HFFc6 (cell line): ENCODE measurements around the gene TNFAIP2. TPM values are rescaled to one million over a fixed set of nuclear protein-coding genes. Genes with fewer than 3 reads are reported as not detected.

Experiments used
- DNase-seq: peaks from one replicate; pipeline ENCODE4 v3.0.0-alpha.2; 2018
- H3K27ac Mint-ChIP-seq: 2 replicates; pipeline ENCODE4 v1.8.0; 2020; ENCODE audit warnings: mild to moderate bottlenecking, mixed read lengths
- H3K27me3 Mint-ChIP-seq: 2 replicates; pipeline ENCODE4 v1.8.0; 2021; ENCODE audit warnings: mild to moderate bottlenecking, moderate library complexity, mixed read lengths; ENCODE audit not compliant: insufficient read depth
- H3K36me3 Mint-ChIP-seq: 2 replicates; pipeline ENCODE4 v1.8.0; 2021; ENCODE audit warnings: low read depth, mixed read lengths
- H3K4me1 Mint-ChIP-seq: 2 replicates; pipeline ENCODE4 v1.8.0; 2020; ENCODE audit warnings: low read depth, mixed read lengths
- H3K4me3 Mint-ChIP-seq: 2 replicates; pipeline ENCODE4 v1.8.0; 2020; ENCODE audit warnings: mild to moderate bottlenecking, moderate library complexity, mixed read lengths
- H3K9me3 Mint-ChIP-seq: 2 replicates; pipeline ENCODE4 v1.8.0; 2020; ENCODE audit warnings: mild to moderate bottlenecking, mixed read lengths
- total RNA-seq, 6 experiments: library from RNA; stranded (reverse); fragmentation: NEBNext Ultra II Directional; extraction: Animal tissue kit (Norgen Biotek cat#: 25700); gene quantifications; 2 replicates in 1 of 6; 3 replicates in 5 of 6; pipeline ENCODE4 v1.2.3, GENCODE V29; 2021
- TF ChIP-seq, protein P1 (sequence below): fragments of 200-600 bp; sonication (generic); IDR thresholded peaks from 2 replicates; pipeline ENCODE4 v1.5.0; 2021; ENCODE audit warnings: antibody characterized with exemption, mild to moderate bottlenecking

The TNFAIP2 gene
- total RNA-seq, 6 experiments from 2014 or later = 44.7 to 59.6 (median 46.4) TPM

DNA sequence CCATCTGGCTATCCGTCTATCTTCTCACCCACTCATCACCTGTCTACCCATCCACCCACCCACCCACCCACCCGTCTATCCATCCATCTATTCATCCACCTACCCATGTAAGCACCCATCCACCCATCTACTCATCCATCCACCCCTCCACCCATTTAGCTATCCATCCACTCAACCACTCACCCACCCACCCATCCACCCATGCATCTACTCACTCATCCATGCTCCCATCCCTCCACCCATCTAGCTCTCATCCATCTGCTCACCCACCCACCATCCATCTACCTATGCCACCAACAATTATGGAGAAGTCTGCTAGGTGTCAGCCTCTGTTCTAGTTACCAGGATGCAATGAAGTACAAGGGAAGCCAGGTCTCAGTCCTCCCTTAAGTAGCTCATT is 11.1 kb downstream of the TNFAIP2 start:
- H3K27ac Mint-ChIP-seq = no peak overlapping the region
- no peaks in the 10 kb centered on the region; the same call in none of the 2 replicates for H3K27me3 Mint-ChIP-seq
- H3K9me3 Mint-ChIP-seq = no peaks in the 10 kb centered on the region
- DNase-seq = no peak
- peaks cover 16% of the 10 kb centered on the region for H3K4me1 Mint-ChIP-seq
- no peak overlapping the region for H3K4me3 Mint-ChIP-seq
- peaks cover 20% of the 10 kb centered on the region for H3K36me3 Mint-ChIP-seq
- TF ChIP-seq, protein P1, sequence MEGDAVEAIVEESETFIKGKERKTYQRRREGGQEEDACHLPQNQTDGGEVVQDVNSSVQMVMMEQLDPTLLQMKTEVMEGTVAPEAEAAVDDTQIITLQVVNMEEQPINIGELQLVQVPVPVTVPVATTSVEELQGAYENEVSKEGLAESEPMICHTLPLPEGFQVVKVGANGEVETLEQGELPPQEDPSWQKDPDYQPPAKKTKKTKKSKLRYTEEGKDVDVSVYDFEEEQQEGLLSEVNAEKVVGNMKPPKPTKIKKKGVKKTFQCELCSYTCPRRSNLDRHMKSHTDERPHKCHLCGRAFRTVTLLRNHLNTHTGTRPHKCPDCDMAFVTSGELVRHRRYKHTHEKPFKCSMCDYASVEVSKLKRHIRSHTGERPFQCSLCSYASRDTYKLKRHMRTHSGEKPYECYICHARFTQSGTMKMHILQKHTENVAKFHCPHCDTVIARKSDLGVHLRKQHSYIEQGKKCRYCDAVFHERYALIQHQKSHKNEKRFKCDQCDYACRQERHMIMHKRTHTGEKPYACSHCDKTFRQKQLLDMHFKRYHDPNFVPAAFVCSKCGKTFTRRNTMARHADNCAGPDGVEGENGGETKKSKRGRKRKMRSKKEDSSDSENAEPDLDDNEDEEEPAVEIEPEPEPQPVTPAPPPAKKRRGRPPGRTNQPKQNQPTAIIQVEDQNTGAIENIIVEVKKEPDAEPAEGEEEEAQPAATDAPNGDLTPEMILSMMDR = no peak

DNA sequence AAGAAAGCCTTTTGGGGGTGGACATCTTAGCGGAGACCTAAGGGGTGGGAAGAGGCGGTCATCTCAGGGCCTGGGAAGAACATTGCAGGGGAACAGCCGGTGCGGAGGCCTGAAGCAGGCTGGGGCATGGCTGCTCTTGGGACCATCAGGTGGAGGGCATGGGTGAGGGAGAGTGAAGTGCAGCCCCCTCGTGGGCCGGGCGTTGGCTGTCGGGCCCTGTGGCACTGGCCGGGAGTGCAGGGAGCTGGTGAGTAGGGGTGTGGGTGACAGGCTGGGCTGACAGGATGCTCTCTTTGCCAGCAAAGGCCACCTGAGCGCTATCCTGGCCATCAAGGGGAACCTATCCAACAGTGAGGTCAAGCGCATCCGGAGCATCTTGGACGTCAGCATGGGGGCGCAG is 11.7 kb downstream of the TNFAIP2 start:
- Mint-ChIP-seq H3K27me3 (no peaks in the 10 kb centered on the region; the same call in 1 of the 2 replicates), H3K4me1 (peaks cover 15% of the 10 kb centered on the region), H3K4me3 (no peak overlapping the region), H3K9me3 (no peaks in the 10 kb centered on the region), H3K27ac (no peak overlapping the region), H3K36me3 (peaks cover 20% of the 10 kb centered on the region)
- TF ChIP-seq, protein P1 = no peak
- DNase-seq = no peak

DNA sequence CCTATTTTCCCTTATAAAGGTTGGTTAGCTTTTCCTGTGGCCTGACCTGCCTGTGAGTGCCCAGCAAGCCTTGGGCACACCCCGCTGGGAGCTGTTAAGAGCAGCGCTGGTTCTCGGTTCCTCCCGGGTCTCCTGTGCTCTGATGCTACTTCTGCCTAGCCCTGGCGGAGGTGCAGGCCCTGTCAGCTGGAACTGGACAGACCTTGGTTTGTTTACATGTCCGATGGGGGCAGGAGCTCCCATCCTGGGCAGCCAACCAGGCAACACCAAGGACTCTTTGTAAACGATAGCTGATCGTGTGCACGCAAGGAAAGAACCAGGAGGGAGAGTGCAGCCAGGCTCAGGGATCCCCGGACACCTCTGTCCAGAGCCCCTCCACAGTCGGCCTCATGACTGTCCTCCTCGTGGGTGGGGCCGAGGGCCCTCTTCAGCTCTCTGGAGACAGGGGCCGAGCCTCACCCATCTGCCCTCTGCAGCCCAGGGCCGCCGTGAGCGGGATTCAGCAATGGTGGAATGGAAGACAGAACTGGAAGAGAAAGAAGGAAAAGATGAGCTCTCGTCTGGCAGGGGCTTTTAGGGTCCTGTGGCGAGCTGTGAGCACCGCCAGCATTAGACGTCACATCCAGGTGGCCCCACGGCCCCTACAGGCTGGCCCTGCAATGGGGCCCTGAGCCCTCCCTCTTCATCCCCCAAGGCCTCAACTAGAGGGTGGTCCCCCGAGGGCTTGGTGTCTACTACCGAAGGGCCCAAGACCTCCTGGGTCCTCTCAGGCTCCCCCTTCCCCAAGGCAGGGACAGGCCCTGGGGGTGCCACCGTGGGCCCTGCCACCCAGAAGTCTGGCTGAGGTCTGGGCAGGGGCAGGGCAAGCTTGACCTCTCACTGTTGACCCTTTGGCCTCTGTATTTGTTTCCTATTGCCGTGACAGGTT is 12.3 kb downstream of the TNFAIP2 start:
- Mint-ChIP-seq H3K36me3 (peaks cover 20% of the 10 kb centered on the region), H3K27ac (peak overlapping the region; percentile 96)

DNA sequence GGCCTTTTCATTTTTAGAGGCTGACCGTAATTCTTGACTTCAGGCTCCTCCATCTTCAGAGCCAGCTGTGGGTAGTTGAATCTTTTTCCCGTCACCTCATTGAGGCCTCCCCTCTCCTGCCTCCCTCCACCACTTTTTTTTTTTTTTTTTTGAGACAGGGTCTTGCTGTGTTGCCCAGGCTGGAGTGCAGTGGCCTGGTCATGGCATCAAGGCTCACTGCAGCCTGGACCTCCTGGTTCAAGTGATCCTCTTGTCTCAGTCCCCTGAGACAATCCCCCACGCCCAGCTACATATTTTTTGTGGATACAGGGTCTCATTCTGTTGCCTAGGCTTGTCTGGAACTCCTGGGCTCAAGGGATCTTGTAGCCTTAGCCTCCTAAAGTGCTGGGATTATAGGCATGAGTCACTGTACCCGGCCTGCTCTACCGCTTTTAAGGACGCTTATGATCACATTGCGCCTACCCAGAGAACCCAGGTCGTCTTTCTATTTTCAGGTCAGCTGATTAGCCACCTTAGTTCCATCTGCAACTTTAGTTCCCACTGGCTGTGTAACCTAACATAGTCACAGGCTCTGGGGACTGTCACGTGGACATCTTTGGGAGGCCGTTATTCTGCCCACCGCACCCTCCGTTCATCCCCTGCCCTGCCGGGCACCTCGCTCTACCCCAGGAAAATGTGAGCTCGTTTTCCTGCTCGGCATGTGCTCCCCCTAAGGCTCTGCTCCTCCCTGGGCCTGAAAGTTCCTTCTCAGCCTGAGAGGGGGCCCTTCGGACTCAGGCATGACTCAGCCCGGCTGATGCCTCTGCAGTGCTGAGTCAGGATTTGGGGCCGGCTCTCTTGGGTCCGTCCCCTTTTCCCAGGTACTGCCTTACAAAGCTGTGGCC is 13.4 kb downstream of the TNFAIP2 start:
- H3K4me1 Mint-ChIP-seq = peaks cover 28% of the 10 kb centered on the region
- DNase-seq = peak; percentile 72
- peak overlapping the region; percentile 96 for H3K27ac Mint-ChIP-seq
- peak overlapping the region; percentile 53 for H3K4me3 Mint-ChIP-seq
- TF ChIP-seq, protein P1 = no peak
- no peaks in the 10 kb centered on the region for H3K9me3 Mint-ChIP-seq
- peaks cover 20% of the 10 kb centered on the region for H3K36me3 Mint-ChIP-seq
- H3K27me3 Mint-ChIP-seq = no peaks in the 10 kb centered on the region; the same call in 1 of the 2 replicates

More for the DNA sequence above, 12.3 kb downstream of the TNFAIP2 start:
- no peaks in the 10 kb centered on the region for H3K9me3 Mint-ChIP-seq
- H3K27me3 Mint-ChIP-seq = no peaks in the 10 kb centered on the region; the same call in 1 of the 2 replicates
- TF ChIP-seq, protein P1 = no peak
- H3K4me3 Mint-ChIP-seq = no peak overlapping the region
- peaks cover 19% of the 10 kb centered on the region for H3K4me1 Mint-ChIP-seq
- DNase-seq = no peak

DNA sequence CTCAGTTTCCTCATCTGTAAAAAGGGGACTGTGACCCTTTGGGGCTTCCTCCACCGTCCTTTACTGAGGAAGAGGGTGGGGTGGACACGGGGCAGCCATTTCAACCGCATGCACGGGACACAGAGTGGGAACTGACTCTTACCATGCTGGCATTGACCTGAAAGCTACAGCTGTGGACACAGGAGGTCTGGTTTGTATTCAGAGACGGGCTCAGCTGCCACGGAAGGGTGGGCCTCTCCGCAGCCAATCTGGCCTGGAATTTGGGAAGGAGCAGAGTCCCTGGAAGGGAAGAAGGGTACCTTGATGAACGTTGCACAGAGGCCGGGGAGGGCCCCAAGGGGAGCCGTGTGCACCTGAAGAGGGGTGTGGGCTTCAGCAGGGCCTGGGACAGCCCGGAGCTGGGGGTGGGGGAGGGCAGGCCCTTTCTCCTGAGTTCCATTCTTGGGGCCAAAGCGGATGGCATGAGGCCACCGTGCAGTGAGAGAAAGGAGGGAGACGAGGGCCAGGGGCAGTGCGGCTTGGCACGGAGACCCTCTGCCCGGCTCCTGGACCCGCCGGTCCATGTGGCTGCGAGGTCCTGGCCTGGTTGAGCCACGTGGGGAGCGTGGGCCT is 14.5 kb downstream of the TNFAIP2 start:
- no peak for DNase-seq
- H3K27ac Mint-ChIP-seq = no peak overlapping the region
- no peaks in the 10 kb centered on the region; the same call in none of the 2 replicates for H3K27me3 Mint-ChIP-seq
- TF ChIP-seq, protein P1 = no peak
- H3K9me3 Mint-ChIP-seq = no peaks in the 10 kb centered on the region
- no peak overlapping the region for H3K4me3 Mint-ChIP-seq
- peaks cover 17% of the 10 kb centered on the region for H3K36me3 Mint-ChIP-seq
- peaks cover 32% of the 10 kb centered on the region for H3K4me1 Mint-ChIP-seq
